Fibroblast of skin of right quadriceps (primary cell): ENCODE data around the gene PGBD5.
A peak's percentile ranks its signal among the peaks of the same experiment; 100 is the strongest.

ENCODE experiments used
- DNase-seq: peaks from one replicate; pipeline ENCODE4 v3.0.0-alpha.2; 2013

Gene PGBD5

GRCh38 chr1:230345139-230345885, 80.8 kb downstream of the PGBD5 start:
- DNase-seq: no peak

DNA sequence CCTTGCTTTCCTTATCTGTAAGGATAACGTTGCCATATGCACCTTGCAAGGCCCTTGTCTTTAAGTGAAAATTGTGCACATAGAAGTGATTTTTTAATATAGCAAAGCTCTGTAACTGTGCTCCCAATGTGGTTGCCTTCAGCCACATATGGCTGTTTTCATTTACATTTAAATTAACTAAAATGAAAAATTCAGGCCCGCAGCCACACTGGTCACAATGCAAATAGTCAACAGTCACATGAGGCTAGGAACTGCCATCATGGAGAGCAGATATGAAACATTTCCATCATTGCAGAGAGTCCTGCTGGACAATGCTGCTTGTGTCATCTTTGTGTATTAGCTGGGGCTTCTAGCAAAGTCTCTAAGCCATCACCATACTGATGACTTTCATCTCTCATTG, 83.4 kb downstream of the PGBD5 start:
- no peak for DNase-seq

DNA sequence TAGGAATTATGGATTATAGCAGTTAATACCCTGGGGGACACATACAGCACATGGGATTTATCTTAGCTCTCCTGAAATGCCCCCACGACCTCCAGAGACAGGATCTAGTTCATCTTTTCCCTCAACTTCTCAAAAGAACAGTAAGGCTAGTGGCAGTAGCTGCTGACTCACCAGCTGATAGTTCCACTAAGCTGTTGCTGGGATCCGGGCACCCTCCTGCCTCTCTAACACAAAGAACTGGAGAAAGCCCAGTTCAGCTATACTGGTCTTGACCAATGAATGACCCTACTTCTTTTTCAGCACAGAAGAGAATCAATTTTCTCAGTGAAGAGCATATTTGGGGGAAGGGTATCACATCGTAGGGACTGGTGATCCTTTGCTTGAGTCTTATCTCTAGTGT, 84.1 kb downstream of the PGBD5 start:
- DNase-seq: no peak

- no peak for DNase-seq
Observed at GRCh38 chr1:230341162-230341546, 85.0 kb downstream of the PGBD5 start.

DNA sequence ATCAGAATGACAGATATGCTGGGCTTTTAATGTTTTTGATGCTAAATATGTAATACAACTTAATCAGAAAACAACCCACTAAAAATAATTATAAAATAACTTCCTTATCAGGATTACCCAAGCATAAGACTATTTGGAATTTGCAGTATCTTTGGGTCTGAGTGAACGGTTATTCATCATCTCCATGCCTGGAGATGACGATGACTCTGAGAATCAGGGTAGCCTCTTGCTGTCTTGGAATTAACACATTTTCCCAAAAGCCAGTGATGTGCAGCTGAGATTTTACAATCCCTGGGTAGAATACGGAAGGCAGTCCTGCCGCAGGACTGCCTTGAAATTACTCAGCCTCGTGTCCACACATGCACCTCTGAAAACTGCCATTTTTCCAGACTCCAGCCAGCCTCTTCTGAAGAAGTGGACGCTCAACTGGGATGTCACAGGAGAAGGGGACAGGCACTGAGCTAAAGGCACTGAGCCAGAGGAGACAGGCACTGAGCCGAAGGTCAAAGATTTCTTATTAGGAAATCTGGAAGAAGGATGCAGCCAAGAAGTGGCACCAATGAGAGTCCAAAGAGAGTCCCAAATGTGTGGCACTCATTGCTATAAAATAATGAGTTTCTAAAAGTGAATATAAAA, 85.5 kb downstream of the PGBD5 start:
- no peak for DNase-seq

GRCh38 chr1:230339033-230339432, 87.1 kb downstream of the PGBD5 start:
- no peak for DNase-seq

GRCh38 chr1:230337266-230337665, 88.9 kb downstream of the PGBD5 start:
- no peak for DNase-seq

DNA sequence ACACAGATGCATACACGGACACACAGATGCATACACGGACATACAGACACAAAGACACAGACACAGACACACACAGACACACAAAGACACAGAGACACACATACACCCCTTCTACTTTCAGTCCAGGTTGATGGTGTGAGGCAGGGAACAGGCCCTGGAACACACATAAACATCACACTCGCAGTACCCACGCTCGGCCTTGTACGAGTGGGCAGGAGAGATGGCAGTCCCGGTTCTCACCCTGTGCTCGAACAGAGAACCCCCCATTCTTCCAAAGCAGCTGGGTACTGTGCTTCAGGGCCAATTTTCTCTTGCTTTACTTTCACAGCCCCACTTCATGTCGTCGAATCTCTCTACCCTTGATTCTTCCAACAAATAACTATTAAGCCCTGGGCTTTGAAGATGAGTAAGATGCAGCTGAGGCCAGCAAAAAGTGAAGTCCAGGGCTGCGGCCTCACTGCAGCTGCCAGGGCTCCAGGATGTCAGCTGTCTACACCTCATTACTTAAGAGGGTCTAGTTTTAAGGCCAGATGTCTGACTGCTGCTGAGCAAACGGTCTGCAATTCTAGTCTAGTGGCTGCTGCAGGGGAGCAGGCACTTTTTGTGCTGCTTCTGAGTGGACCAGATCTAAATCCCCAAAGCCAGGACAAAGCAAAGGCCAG, 90.1 kb downstream of the PGBD5 start:
- DNase-seq: peak; percentile 20

DNA sequence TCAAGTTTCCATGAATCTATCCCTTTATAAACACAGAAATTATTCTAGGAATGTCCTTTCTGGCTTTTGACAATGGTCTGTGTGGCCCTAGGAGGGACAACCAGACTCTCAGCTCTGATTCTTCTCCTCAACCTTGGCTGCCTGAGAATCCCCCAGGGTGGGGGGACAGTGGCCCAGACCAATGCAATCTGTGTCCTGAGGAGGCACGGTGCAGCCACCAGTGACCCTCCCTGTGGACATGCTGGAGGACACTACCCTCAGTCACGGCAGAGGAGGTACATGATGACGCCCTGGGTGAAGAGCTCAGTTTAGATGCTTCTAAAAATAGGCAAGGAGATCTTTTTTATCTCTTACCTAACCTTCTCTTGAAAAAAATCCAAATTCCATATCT, 91.7 kb downstream of the PGBD5 start:
- no peak for DNase-seq

GRCh38 chr1:230333590-230334446, 92.3 kb downstream of the PGBD5 start:
- no peak for DNase-seq

DNA sequence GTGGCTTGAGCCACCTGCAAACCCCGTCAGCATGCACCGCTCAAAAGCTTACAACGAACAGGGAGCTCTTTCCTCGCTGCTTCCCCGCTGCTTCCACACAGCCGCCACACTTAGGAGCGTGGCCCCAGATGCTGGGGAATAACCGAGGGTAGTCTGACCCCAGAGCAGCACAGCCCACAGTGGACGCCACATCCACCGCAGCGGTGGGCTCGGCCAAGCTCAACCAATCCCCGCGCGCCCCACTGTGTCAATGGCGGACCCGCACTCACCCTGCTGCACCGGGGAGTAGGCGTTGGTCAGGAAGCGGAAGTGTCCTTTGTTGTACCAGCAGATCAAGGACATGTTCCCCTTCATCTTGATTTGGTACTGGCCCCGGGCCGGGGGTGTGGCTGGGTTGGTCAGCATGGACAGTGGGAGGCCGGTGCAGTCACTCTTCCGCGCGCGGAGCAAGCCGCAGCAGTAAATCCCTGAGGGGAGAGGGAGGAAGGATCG, 93.5 kb downstream of the PGBD5 start:
- no peak for DNase-seq

GRCh38 chr1:230332061-230332460, 94.1 kb downstream of the PGBD5 start:
- no peak for DNase-seq

GRCh38 chr1:230330157-230330556, 96.0 kb downstream of the PGBD5 start:
- DNase-seq: no peak

- DNase-seq: no peak
Observed at GRCh38 chr1:230328342-230329015, 97.7 kb downstream of the PGBD5 start.

DNA sequence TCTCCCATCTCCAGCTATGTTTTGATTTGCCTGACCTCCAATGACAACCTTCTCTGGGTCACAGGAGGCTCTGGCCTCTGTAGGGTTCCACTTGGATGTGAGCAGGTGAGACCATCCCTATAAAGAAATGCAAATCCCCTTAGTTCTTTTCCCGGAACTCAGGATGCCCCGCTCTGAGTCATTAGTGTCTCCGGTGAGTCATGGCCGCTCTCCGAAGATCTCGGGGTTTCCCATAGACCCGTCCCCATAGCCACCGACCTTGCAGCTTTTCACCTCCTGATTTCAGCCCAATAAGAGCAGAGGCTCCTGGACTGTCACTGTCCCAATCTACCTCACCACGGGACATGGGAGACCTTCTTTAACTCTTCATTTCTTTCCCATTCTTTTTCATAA, 98.2 kb downstream of the PGBD5 start:
- DNase-seq: no peak

- DNase-seq: no peak
Observed at GRCh38 chr1:230326971-230327891, 98.9 kb downstream of the PGBD5 start.

GRCh38 chr1:230323686-230324085, 102.4 kb downstream of the PGBD5 start:
- DNase-seq: no peak

DNA sequence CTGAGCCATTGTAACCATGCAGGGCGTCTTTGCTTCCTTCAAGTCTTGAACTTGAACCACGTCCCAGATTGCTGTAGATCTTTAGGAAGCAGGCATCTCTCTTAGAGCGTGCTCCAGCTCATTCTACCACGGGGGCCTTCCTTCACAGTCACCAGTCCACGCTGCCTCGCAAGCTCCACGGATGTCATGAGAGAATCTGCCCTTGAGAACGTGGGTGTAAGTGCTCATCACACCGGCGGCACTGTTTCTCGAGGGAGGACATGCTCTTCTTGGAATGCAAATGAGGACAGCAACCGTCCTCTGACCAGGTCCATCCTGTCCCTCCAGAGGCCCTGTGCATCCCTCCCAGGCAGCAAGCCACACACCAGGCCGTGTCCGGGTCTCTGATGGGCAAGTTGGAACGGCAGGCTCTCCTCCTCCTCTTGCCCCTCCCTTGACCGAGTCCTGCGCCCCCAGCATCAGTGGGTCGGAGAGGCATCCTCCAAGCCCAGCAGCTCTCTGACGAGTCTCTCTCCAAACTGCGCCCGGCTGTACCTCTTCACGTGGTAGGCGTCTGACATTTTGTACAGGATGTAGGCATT, 103.1 kb downstream of the PGBD5 start:
- no peak for DNase-seq

- DNase-seq: no peak
Observed at GRCh38 chr1:230322421-230322756, 103.7 kb downstream of the PGBD5 start.

DNA sequence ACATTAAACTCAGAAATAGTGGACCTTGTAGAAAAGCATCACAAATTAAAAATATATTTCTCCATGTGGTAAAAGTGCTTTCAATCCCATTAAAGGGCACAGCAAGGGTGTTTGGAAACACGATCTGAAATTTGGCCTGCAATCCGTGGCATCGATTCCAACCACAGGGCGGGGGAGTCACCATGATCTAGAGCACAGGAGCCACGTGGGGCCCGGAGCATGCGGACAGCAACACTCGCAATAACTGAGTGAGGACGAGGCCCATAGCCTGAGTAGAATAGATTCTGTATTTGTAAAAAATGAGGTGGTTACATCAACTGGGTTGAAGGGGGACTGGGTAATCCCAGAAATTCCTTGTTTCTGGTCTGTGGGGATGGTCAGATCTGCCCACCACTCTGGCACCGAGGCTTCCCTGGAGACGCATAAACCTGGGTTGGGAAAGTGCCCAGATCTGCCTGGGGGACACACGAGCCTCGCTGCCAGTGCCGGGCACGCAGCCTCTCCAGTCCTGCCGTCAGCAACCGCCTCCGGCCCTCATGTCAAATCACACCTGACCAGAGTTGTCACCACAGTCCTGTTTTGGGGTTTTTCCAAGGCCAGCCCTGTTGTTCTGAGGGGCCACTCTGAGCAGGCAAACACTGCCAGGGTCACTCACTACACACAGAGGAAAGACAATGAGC, 104.3 kb downstream of the PGBD5 start:
- no peak for DNase-seq

- no peak for DNase-seq
Observed at GRCh38 chr1:230321341-230321740, 104.8 kb downstream of the PGBD5 start.
